Measurements from ENCODE around the gene PSMB11. TPM values are rescaled to one million over a fixed set of nuclear protein-coding genes. Genes with fewer than 3 reads are reported as not detected.
"Not testable (repeated sequence)": the region's sequence is repeated elsewhere in the genome, so short reads cannot be mapped to it uniquely, and the experiment has no call there.

The PSMB11 gene
- total RNA-seq, 4 donors from 2014 or later: not detected

DNA sequence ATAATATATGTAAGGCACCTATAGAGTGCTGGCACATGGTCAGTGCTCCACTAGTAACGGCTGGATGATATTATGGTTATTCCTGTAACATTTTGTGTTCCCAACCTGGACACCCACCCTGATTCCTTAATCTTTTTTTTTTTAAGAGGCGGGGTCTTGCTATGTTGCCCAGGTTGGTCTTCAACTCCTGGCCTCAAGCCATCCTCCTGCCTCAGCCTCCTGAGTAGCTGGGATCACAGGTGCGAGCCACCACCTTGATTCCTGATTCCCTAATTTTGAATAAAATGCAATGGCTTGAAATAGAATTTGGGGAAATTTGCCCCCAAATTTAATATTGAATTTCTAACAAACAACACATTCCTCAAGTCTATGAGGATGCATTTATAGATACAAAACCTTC is 39.4 kb upstream of the PSMB11 start:
- Histone ChIP-seq H3K4me1 (peaks cover 3 to 14% (median 9%) of the 10 kb centered on the region in 3 donors), H3K27me3 (no peaks in the 10 kb centered on the region), H3K36me3 (peaks cover 0 to 15% (median 0%) of the 10 kb centered on the region in 3 donors), H3K9me3 (no peaks in the 10 kb centered on the region), H3K27ac (no peak overlapping the region), H3K4me3 (no peak overlapping the region)
- DNase-seq: no peak
- TF ChIP-seq POLR2A (IDR thresholded peaks at IDR 0.05): no peak
- TF ChIP-seq, protein P1, sequence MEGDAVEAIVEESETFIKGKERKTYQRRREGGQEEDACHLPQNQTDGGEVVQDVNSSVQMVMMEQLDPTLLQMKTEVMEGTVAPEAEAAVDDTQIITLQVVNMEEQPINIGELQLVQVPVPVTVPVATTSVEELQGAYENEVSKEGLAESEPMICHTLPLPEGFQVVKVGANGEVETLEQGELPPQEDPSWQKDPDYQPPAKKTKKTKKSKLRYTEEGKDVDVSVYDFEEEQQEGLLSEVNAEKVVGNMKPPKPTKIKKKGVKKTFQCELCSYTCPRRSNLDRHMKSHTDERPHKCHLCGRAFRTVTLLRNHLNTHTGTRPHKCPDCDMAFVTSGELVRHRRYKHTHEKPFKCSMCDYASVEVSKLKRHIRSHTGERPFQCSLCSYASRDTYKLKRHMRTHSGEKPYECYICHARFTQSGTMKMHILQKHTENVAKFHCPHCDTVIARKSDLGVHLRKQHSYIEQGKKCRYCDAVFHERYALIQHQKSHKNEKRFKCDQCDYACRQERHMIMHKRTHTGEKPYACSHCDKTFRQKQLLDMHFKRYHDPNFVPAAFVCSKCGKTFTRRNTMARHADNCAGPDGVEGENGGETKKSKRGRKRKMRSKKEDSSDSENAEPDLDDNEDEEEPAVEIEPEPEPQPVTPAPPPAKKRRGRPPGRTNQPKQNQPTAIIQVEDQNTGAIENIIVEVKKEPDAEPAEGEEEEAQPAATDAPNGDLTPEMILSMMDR (IDR thresholded peaks at IDR 0.05): no peak
- WGBS, 2 donors: 72 to 97% methylated on average over 3 of the region's 3 CpGs
- intact Hi-C loops (cut with DNase I): no loop called here

- H3K36me3 ChIP-seq; H3K9me3 ChIP-seq; intact Hi-C loops (cut with DNase I); H3K27ac ChIP-seq; DNase-seq; H3K4me3 ChIP-seq; H3K27me3 ChIP-seq: not testable (repeated sequence)
- H3K4me1 ChIP-seq: peaks cover 6 to 30% (median 10%) of the 10 kb centered on the region in 3 donors
- 83 to 100% methylated on average over 1 to 3 of the region's 4 CpGs for WGBS, 2 donors
Observed at GRCh38 chr14:23004274-23004673, 37.7 kb upstream of the PSMB11 start.

GRCh38 chr14:23005451-23006187 is 36.4 kb upstream of the PSMB11 start:
- Histone ChIP-seq H3K27me3 (no peaks in the 10 kb centered on the region), H3K9me3 (no peaks in the 10 kb centered on the region), H3K4me1 (peaks cover 6 to 41% (median 10%) of the 10 kb centered on the region in 3 donors), H3K27ac (peak overlapping the region in 1 of 4 donors; percentile 92), H3K36me3 (no peaks in the 10 kb centered on the region), H3K4me3 (no peak overlapping the region)
- intact Hi-C loops (cut with DNase I): no loop called here
- DNase-seq: no peak
- TF ChIP-seq, protein P1 (IDR thresholded peaks at IDR 0.05): no peak
- no peak for TF ChIP-seq POLR2A (IDR thresholded peaks at IDR 0.05)
- 63 to 66% methylated on average over 3 of the region's 3 CpGs for WGBS, 2 donors

GRCh38 chr14:23006188-23006534 is 35.9 kb upstream of the PSMB11 start:
- Histone ChIP-seq H3K9me3 (no peaks in the 10 kb centered on the region), H3K4me3 (peak overlapping the region; percentile 50 to 87 (median 71)), H3K4me1 (peaks cover 6 to 41% (median 10%) of the 10 kb centered on the region in 3 donors), H3K36me3 (no peaks in the 10 kb centered on the region), H3K27ac (peak overlapping the region; percentile 91 to 97 (median 94)), H3K27me3 (no peaks in the 10 kb centered on the region)
- intact Hi-C loops (cut with DNase I): no loop called here
- TF ChIP-seq POLR2A (IDR thresholded peaks at IDR 0.05): no peak
- TF ChIP-seq, protein P1 (IDR thresholded peaks at IDR 0.05): no peak
- 50% methylated on average over 5 of the region's 5 CpGs for WGBS, 2 donors
- DNase-seq: no peak

DNA sequence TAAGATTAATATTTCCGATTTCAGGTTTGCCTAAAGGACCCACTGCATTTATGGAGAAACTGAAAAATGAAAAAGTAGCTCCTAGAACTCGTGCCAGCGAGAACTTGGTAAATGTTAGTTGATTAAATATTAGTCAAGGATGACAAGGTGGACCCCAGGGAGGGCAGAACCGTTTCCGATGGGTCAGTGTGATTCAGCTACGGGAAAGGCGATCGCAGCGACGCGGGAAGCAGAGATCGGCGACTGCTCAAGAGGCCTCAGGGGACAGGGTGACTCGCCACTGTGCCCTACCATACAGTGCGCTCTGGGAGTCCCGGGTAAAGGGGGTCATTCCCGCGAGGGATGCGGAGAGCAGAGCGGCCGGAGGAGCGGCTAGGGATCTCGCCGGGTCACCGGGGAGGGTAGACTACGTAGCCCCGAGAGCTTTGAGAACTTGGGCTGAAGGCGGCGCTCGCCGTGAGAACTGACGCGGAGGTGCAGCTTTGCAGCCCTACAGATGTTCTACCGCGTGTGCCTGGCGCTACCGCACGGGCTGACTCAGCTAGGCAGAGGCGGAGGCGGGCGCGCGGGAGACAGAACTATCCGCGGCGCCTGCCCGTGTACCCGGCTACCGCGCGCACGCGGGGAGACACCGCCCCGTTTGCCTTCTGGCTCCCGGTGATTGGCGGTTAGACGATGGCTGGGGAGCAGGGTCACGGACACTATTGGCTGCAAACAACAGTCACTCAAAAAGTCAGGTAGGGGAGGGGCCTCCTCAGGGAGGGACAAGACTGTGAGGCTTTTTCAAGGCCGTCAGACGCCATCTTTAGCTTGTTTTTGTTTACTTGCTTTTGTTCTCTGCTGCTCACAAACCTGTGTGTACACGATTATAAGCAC is 35.2 kb upstream of the PSMB11 start:
- no peaks in the 10 kb centered on the region for H3K9me3 ChIP-seq
- peaks cover 6 to 41% (median 10%) of the 10 kb centered on the region in 3 donors for H3K4me1 ChIP-seq
- peak overlapping the region; percentile 91 to 97 (median 94) for H3K27ac ChIP-seq
- peak overlapping the region; percentile 50 to 87 (median 71) for H3K4me3 ChIP-seq
- TF ChIP-seq, protein P1 (IDR thresholded peaks at IDR 0.05): no peak
- TF ChIP-seq POLR2A (IDR thresholded peaks at IDR 0.05): peak in 2 of 4 donors; percentile 78 to 87
- no peaks in the 10 kb centered on the region for H3K27me3 ChIP-seq
- H3K36me3 ChIP-seq: no peaks in the 10 kb centered on the region
- DNase-seq: peak; percentile 89
- intact Hi-C loops (cut with DNase I): no loop called here
- 1% methylated on average over 22 to 41 of the region's 62 CpGs for WGBS, 2 donors
